ENCODE data around the gene KCNQ1. TPM values are rescaled to one million over a fixed set of nuclear protein-coding genes. Genes with fewer than 3 reads are reported as not detected.

The KCNQ1 gene
- total and polyA plus RNA-seq, 2 of the 13 experiments (the other 11 are each of a cell fraction or from before 2014, with no cell fraction given): 0.02 to 0.08 TPM

- 0 out of 2 replicates have a peak, but pooled peaks have one; percentile 11 for TF ChIP-seq ARID4A (CRISPR knock-in tag; IDR thresholded peaks at IDR 0.05; ENCODE audit: borderline replicate concordance)
Measured at GRCh38 chr11:2724653-2725367, 280.0 kb downstream of the KCNQ1 start (continued).

- Histone ChIP-seq H3K9ac (ENCODE audit: insufficient read depth, low read depth, low read length) (peak overlapping the region; percentile 54), H2AFZ (ENCODE audit: low read length) (no peak overlapping the region), H3K27me3 (ENCODE audit: control insufficient read depth in 1 of 2, insufficient read depth in 2 of 2, low read length in 2 of 2) (peaks cover 2 to 16% of the 10 kb centered on the region in 2 experiments; a peak in 3 of 5 replicates), H3K27ac (ENCODE audit: extremely low read length, insufficient read depth, low read length) (peak overlapping the region; percentile 64), H3K4me3 (replicated peaks in 1 of 3; ENCODE audit: insufficient read depth in 1 of 3, low read depth in 2 of 3, low read length in 3 of 3) (peak overlapping the region; percentile 27 to 60 (median 30); a peak in 5 of 6 replicates), H3K9me3 (ENCODE audit: low read length) (no peaks in the 10 kb centered on the region), H3K4me2 (ENCODE audit: low read depth, low read length) (peak overlapping the region; percentile 81), H3K79me2 (ENCODE audit: insufficient read depth, low read length) (peaks cover 38% of the 10 kb centered on the region), H3K4me1 (ENCODE audit: insufficient read depth, low read length) (peaks cover 93% of the 10 kb centered on the region), H3K36me3 (replicated peaks in 1 of 2; ENCODE audit: control insufficient read depth in 1 of 2, insufficient read depth in 2 of 2, low read length in 2 of 2) (no peaks in the 10 kb centered on the region), H4K20me1 (ENCODE audit: insufficient read depth, low read length) (no peaks in the 10 kb centered on the region)
- peak; percentile 12 for FAIRE-seq
- ChIA-PET CTCF (ENCODE audit: low intra/inter-chr PET ratio, low total read pairs) (no interaction called here), POLR2A (interaction anchor here (0.6 to 10.7 kb wide), 12 partner anchors 9 to 166 kb away, joined by 3 to 201 read pairs (median 6); partner anchors contain the start of gene KCNQ1OT1)
- DNase-seq (ENCODE audit: low spot score): peak; percentile 79
- WGBS (ENCODE audit: low lambda C conversion rate): 35% methylated on average over 14 of the region's 27 CpGs
- in situ Hi-C loops (cut with HindIII; ENCODE audit: extremely low pct_ligation_motif_present, low pct_unique_long_range_greater_than_20kb) (loop anchor here (25.0 kb wide), 1 partner anchor 513 kb away; no protein-coding TSS in a partner anchor), intact Hi-C loops (cut with micrococcal nuclease; ENCODE audit: unreplicated experiment) (no loop called here)
- BruUV-seq (replicated peaks): TSS peak; percentile 51
- ATAC-seq: peak; percentile 12
- 0 out of 2 replicates have a peak, but pooled peaks have one; percentile 52 for TF ChIP-seq POLR2AphosphoS5 (IDR thresholded peaks at IDR 0.05; ENCODE audit: low read depth, low read length)
- 0 out of 2 replicates have a peak, but pooled peaks have one; percentile 20 for TF ChIP-seq MED1 (CRISPR knock-in tag; IDR thresholded peaks at IDR 0.05)
- TF ChIP-seq POLR2A (IDR thresholded peaks at IDR 0.05; ENCODE audit: insufficient read depth in 1 of 2, low read depth in 2 of 2, low read length in 2 of 2): peak in 1 of 2 experiments; percentile 38; a peak in 2 of 4 replicates
- peak; percentile 44; the same call in 1 of the 2 replicates for TF ChIP-seq ARID4A (CRISPR knock-in tag; IDR thresholded peaks at IDR 0.05; ENCODE audit: borderline replicate concordance)
- TF ChIP-seq ZNF772 (CRISPR knock-in tag; IDR thresholded peaks at IDR 0.05): peak; percentile 15; the same call in 1 of the 2 replicates
- TF ChIP-seq ZBTB7A (CRISPR knock-in tag; IDR thresholded peaks at IDR 0.05): 0 out of 2 replicates have a peak, but pooled peaks have one; percentile 13
- TF ChIP-seq, protein P1, sequence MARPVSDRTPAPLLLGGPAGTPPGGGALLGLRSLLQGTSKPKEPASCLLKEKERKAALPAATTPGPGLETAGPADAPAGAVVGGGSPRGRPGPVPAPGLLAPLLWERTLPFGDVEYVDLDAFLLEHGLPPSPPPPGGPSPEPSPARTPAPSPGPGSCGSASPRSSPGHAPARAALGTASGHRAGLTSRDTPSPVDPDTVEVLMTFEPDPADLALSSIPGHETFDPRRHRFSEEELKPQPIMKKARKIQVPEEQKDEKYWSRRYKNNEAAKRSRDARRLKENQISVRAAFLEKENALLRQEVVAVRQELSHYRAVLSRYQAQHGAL (CRISPR knock-in tag; IDR thresholded peaks at IDR 0.05; ENCODE audit: not compliant biosample characterization): no peak
- TF ChIP-seq HDAC1 (CRISPR knock-in tag; IDR thresholded peaks at IDR 0.05): peak; percentile 53; the same call in 1 of the 2 replicates
- 0 out of 2 replicates have a peak, but pooled peaks have one; percentile 16 for TF ChIP-seq GATAD2A (CRISPR knock-in tag; IDR thresholded peaks at IDR 0.05)
Measured at GRCh38 chr11:2725368-2726300, 280.8 kb downstream of the KCNQ1 start.

Measured in HepG2 (cell line).